Measurements from ENCODE around the gene GADL1. TPM values are rescaled to one million over a fixed set of nuclear protein-coding genes. Genes with fewer than 3 reads are reported as not detected.

Gene GADL1
- total and polyA plus RNA-seq, 4 donors = 0.01 to 2.4 (median 0.05) TPM

- Histone ChIP-seq H3K4me1 (ENCODE audit: control insufficient read depth in 5 of 5, insufficient read depth in 5 of 5, low read length in 5 of 5) (peaks cover 0 to 8% (median 0%) of the 10 kb centered on the region in 5 donors), H3K27ac (ENCODE audit: low read depth in 1 of 2, low read length in 1 of 2) (no peak overlapping the region), H3K9me3 (ENCODE audit: control insufficient read depth in 4 of 4, insufficient read depth in 3 of 4, low read length in 3 of 4) (no peaks in the 10 kb centered on the region), H3K9ac (ENCODE audit: insufficient read depth in 1 of 2, low read length in 2 of 2) (no peak overlapping the region), H3K27me3 (ENCODE audit: control insufficient read depth in 3 of 3, insufficient read depth in 3 of 3, low read length in 2 of 3) (no peaks in the 10 kb centered on the region), H3K4me3 (no peak overlapping the region), H3K36me3 (ENCODE audit: control insufficient read depth in 4 of 4, insufficient read depth in 4 of 4, low read length in 4 of 4) (no peaks in the 10 kb centered on the region)
- DNase-seq (no peak), ATAC-seq (ENCODE audit: insufficient read depth, low FRiP score) (no peak)
- 59 to 79% methylated on average over 3 of the region's 3 CpGs for WGBS, 2 donors
- TF ChIP-seq, protein P1, sequence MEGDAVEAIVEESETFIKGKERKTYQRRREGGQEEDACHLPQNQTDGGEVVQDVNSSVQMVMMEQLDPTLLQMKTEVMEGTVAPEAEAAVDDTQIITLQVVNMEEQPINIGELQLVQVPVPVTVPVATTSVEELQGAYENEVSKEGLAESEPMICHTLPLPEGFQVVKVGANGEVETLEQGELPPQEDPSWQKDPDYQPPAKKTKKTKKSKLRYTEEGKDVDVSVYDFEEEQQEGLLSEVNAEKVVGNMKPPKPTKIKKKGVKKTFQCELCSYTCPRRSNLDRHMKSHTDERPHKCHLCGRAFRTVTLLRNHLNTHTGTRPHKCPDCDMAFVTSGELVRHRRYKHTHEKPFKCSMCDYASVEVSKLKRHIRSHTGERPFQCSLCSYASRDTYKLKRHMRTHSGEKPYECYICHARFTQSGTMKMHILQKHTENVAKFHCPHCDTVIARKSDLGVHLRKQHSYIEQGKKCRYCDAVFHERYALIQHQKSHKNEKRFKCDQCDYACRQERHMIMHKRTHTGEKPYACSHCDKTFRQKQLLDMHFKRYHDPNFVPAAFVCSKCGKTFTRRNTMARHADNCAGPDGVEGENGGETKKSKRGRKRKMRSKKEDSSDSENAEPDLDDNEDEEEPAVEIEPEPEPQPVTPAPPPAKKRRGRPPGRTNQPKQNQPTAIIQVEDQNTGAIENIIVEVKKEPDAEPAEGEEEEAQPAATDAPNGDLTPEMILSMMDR (IDR thresholded peaks at IDR 0.05; ENCODE audit: control extremely low read depth, extremely low read depth) = no peak
Measured at GRCh38 chr3:30778933-30779332, 115.5 kb downstream of the GADL1 start.

DNA sequence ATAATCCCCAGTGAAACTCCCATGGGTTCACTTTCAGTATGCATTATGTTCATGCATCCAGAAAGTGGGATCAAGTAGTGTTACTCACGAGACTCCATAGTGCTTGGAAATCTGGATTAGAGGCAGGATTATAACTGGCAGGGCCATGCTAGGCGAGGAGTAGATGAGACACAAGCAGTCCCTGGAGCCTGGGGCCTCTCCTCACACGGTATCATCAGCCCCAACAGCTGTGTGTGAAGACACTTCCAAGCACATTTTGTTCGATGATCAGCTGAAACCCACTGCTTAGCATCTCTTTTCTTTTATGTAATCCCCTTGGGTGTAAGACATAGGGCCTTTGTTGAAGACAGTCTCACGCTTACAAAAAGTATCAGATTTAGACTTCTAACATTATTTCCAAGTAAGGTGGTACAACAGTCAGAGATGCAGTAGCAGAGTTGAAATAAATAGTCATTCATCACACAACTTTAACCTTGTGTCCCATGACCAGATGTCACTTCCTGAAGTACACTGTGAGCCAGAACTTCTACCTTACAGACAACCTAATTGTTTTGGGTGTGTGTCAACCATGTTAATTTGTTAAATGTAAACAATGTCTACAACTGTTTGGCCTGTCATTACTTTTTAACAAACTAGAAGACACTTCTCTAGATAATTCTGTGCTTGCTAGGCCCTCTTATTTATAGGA lies 116.9 kb downstream of the GADL1 start:
- no peaks in the 10 kb centered on the region for H3K9me3 ChIP-seq (ENCODE audit: control insufficient read depth in 4 of 4, insufficient read depth in 3 of 4, low read length in 3 of 4)
- DNase-seq = no peak
- H3K27me3 ChIP-seq (ENCODE audit: control insufficient read depth in 3 of 3, insufficient read depth in 3 of 3, low read length in 2 of 3) = no peaks in the 10 kb centered on the region
- no peaks in the 10 kb centered on the region for H3K36me3 ChIP-seq (ENCODE audit: control insufficient read depth in 4 of 4, insufficient read depth in 4 of 4, low read length in 4 of 4)
- 92 to 94% methylated on average over 5 of the region's 5 CpGs for WGBS, 2 donors
- TF ChIP-seq, protein P1 (IDR thresholded peaks at IDR 0.05; ENCODE audit: control extremely low read depth, extremely low read depth) = no peak
- H3K4me3 ChIP-seq = no peak overlapping the region
- peaks cover 0 to 8% (median 0%) of the 10 kb centered on the region in 5 donors for H3K4me1 ChIP-seq (ENCODE audit: control insufficient read depth in 5 of 5, insufficient read depth in 5 of 5, low read length in 5 of 5)
- no peak for ATAC-seq (ENCODE audit: insufficient read depth, low FRiP score)
- no peak overlapping the region for H3K9ac ChIP-seq (ENCODE audit: insufficient read depth in 1 of 2, low read length in 2 of 2)
- H3K27ac ChIP-seq (ENCODE audit: low read depth in 1 of 2, low read length in 1 of 2) = no peak overlapping the region

- Histone ChIP-seq H3K36me3 (ENCODE audit: control insufficient read depth in 4 of 4, insufficient read depth in 4 of 4, low read length in 4 of 4) (no peaks in the 10 kb centered on the region), H3K9me3 (ENCODE audit: control insufficient read depth in 4 of 4, insufficient read depth in 3 of 4, low read length in 3 of 4) (no peaks in the 10 kb centered on the region), H3K27me3 (ENCODE audit: control insufficient read depth in 3 of 3, insufficient read depth in 3 of 3, low read length in 2 of 3) (no peaks in the 10 kb centered on the region), H3K4me1 (ENCODE audit: control insufficient read depth in 5 of 5, insufficient read depth in 5 of 5, low read length in 5 of 5) (peaks cover 0 to 8% (median 0%) of the 10 kb centered on the region in 5 donors), H3K27ac (ENCODE audit: low read depth in 1 of 2, low read length in 1 of 2) (no peak overlapping the region), H3K4me3 (no peak overlapping the region), H3K9ac (ENCODE audit: insufficient read depth in 1 of 2, low read length in 2 of 2) (no peak overlapping the region)
- DNase-seq (no peak), ATAC-seq (ENCODE audit: insufficient read depth, low FRiP score) (no peak)
- 83 to 87% methylated on average over 3 of the region's 3 CpGs for WGBS, 2 donors
- TF ChIP-seq, protein P1 (IDR thresholded peaks at IDR 0.05; ENCODE audit: control extremely low read depth, extremely low read depth) = no peak
Measured at GRCh38 chr3:30776186-30776815, 118.2 kb downstream of the GADL1 start.

Data from lung (tissue), 12 donors.